RWPE2 (cell line): ENCODE results near the gene SLC41A1.
A peak's percentile ranks its signal among the peaks of the same experiment; 100 is the strongest.

Source experiments
- ATAC-seq: fragments of 200-7000 bp; cut with Tn5 transposase; 3 replicates; pipeline ENCODE4 v1.9.1; 2021; ENCODE audit warnings: low read depth
- DNase-seq: peaks from one replicate; pipeline ENCODE4 v3.0.0-alpha.2; 2020; ENCODE audit warnings: low spot score
- H3K27ac ChIP-seq: fragments of 450-650 bp; 2 replicates; pipeline ENCODE4 v1.5.1; 2017; ENCODE audit warnings: mild to moderate bottlenecking; ENCODE audit not compliant: poor library complexity, severe bottlenecking
- H3K27me3 ChIP-seq: fragments of 250-450 bp; sonication (Bioruptor Pico); 2 replicates; pipeline ENCODE4 v1.5.1; 2021; ENCODE audit warnings: mild to moderate bottlenecking, moderate library complexity; ENCODE audit not compliant: insufficient read depth, poor library complexity, severe bottlenecking
- H3K36me3 ChIP-seq: fragments of 250-450 bp; sonication (Bioruptor Pico); 2 replicates; pipeline ENCODE4 v1.5.1; 2020; ENCODE audit warnings: low read depth, mild to moderate bottlenecking, moderate library complexity
- H3K4me1 ChIP-seq: fragments of 250-450 bp; sonication (Bioruptor Pico); 2 replicates; pipeline ENCODE4 v1.5.1; 2021; ENCODE audit warnings: mild to moderate bottlenecking, moderate library complexity; ENCODE audit not compliant: insufficient read depth, poor library complexity, severe bottlenecking
- H3K4me3 ChIP-seq: fragments of 250-450 bp; sonication (Bioruptor Pico); 2 replicates; pipeline ENCODE4 v1.5.1; 2021; ENCODE audit warnings: mild to moderate bottlenecking, moderate library complexity; ENCODE audit not compliant: severe bottlenecking
- H3K9me3 ChIP-seq: fragments of 250-450 bp; sonication (Bioruptor Pico); 2 replicates; pipeline ENCODE4 v1.5.1; 2021; ENCODE audit warnings: mild to moderate bottlenecking, moderate library complexity; ENCODE audit not compliant: severe bottlenecking
- TF ChIP-seq, protein P1 (sequence below): fragments of 450-650 bp; IDR thresholded peaks from one replicate; pipeline ENCODE4 v1.5.1; 2017; ENCODE audit warnings: mild to moderate bottlenecking, moderate library complexity; ENCODE audit not compliant: poor library complexity, severe bottlenecking

Gene SLC41A1

DNA sequence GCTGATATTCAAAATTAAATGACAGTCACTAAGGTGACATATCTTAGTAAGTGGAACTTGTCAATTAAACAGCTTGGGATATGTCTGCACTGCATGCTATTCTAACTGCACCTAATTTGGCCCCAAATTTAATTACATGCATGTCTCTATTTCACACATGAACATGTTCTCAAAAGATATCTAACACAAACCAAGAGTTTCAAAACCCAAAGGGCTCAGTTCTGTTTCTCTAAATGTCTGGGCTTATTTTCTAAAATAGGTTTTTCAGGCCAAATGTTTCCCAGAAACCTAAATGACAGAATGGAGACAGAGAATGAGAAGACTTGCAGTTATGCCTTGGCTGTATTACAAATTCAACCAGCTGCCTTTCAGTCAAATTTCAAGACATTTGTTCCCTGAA is 49.0 kb downstream of the SLC41A1 start:
- TF ChIP-seq, protein P1, sequence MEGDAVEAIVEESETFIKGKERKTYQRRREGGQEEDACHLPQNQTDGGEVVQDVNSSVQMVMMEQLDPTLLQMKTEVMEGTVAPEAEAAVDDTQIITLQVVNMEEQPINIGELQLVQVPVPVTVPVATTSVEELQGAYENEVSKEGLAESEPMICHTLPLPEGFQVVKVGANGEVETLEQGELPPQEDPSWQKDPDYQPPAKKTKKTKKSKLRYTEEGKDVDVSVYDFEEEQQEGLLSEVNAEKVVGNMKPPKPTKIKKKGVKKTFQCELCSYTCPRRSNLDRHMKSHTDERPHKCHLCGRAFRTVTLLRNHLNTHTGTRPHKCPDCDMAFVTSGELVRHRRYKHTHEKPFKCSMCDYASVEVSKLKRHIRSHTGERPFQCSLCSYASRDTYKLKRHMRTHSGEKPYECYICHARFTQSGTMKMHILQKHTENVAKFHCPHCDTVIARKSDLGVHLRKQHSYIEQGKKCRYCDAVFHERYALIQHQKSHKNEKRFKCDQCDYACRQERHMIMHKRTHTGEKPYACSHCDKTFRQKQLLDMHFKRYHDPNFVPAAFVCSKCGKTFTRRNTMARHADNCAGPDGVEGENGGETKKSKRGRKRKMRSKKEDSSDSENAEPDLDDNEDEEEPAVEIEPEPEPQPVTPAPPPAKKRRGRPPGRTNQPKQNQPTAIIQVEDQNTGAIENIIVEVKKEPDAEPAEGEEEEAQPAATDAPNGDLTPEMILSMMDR = no peak
- Histone ChIP-seq H3K27me3 (no peaks in the 10 kb centered on the region), H3K27ac (no peak overlapping the region), H3K4me1 (peaks cover 8% of the 10 kb centered on the region), H3K36me3 (no peaks in the 10 kb centered on the region), H3K9me3 (no peaks in the 10 kb centered on the region), H3K4me3 (no peak overlapping the region)
- ATAC-seq (no peak), DNase-seq (no peak)

DNA sequence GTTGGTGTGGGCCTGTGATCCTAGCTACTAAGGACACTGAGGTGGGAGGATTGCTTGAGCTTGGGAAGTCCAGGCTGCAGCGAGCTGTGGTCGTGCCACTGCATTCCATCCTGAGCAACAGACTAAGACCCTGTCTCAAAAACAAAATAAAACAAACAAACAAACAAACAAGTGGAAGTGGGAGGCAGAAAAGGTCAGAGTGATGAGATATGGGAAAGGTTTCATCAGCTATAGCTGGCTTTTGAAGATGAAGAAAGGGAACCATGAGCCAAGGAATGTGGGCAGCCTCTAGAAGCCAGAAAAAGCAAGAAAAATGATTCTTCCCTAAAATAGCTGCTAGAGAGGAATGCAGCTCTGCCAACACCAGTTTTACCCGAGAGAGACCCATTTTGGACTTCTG is 52.4 kb downstream of the SLC41A1 start:
- no peaks in the 10 kb centered on the region for H3K4me1 ChIP-seq
- DNase-seq = no peak
- no peak overlapping the region for H3K4me3 ChIP-seq
- H3K36me3 ChIP-seq = no peaks in the 10 kb centered on the region
- TF ChIP-seq, protein P1 = no peak
- H3K9me3 ChIP-seq = no peaks in the 10 kb centered on the region
- H3K27me3 ChIP-seq = no peaks in the 10 kb centered on the region
- H3K27ac ChIP-seq = no peak overlapping the region
- no peak for ATAC-seq

DNA sequence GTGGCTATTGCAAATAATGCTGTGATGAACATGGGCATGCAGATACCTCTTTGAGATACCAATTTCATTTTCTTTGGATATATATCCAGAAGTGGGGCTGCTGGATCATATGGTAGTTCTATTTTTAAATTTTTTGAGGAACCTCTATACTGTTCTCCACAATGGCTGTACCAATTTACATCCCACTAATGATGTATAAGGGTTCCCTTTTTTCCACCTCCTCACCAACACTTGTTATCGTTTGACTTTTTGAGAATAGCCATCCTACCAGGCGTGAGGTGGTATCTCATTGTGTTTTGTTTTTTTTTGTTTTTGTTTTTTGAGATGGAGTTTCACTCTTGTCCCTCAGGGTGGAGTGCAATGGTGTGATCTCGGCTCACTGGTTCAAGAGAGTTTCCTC is 56.4 kb downstream of the SLC41A1 start:
- ATAC-seq = no peak

DNA sequence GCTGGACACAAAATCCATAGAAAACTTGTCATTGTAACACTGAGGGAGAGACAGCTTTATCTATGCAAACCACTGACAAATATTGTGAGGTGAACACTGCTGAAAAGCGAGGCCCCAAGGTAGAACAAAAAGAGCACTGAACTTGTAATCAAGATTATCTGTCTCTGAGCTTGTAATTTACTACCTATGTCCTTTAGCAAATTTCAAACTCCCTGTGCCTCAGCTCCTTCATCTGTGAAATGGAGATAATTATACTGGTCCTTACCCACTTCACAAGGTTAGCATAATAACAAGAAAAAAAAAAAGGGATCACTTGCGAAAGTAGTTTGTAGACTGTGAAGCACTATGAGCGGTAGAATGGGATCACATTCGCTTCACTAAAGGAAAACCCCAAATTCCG is 58.1 kb downstream of the SLC41A1 start:
- DNase-seq (no peak), ATAC-seq (no peak)
- H3K9me3 ChIP-seq = no peaks in the 10 kb centered on the region
- TF ChIP-seq, protein P1 = no peak
- H3K36me3 ChIP-seq = no peaks in the 10 kb centered on the region
- no peaks in the 10 kb centered on the region for H3K27me3 ChIP-seq
- no peak overlapping the region for H3K4me3 ChIP-seq
- H3K4me1 ChIP-seq = no peaks in the 10 kb centered on the region
- H3K27ac ChIP-seq = no peak overlapping the region

More for the DNA sequence above, 56.4 kb downstream of the SLC41A1 start:
- H3K27me3 ChIP-seq = no peaks in the 10 kb centered on the region
- no peak for DNase-seq
- H3K4me3 ChIP-seq = no peak overlapping the region
- H3K4me1 ChIP-seq = no peaks in the 10 kb centered on the region
- H3K9me3 ChIP-seq = no peaks in the 10 kb centered on the region
- TF ChIP-seq, protein P1 = no peak
- H3K27ac ChIP-seq = no peak overlapping the region
- no peaks in the 10 kb centered on the region for H3K36me3 ChIP-seq

DNA sequence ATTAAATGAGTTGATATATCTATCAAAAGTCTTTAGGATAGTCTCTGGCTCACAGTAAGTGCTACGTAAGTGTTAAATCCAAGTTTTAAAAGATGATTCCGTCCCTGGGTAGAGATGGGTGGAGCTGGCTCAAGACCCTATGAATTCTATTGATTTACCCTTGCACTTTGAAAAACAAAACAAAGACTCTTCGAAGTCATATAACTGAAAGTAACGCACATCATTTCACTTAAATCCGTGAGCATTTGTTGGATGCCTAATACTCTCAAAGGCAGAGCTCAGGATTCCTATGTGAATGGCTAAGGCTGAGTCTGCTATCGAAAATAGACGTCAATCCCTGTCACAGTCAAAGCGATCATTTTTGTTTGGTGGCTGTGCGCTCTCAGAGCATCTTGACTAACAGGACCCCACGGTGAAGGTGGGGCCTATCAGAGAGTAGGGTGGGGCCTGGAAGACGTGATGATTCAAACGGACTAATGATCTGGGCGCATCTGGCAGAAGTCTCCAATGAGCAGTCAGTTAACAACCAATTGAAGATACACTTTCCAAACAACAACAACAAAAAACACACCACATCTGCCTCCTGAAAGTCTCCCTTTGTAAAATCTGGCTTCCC is 61.9 kb downstream of the SLC41A1 start:
- Histone ChIP-seq H3K36me3 (peaks cover 28% of the 10 kb centered on the region), H3K27me3 (no peaks in the 10 kb centered on the region), H3K4me1 (peaks cover 19% of the 10 kb centered on the region), H3K4me3 (no peak overlapping the region), H3K27ac (peak overlapping the region; percentile 92), H3K9me3 (no peaks in the 10 kb centered on the region)
- TF ChIP-seq, protein P1 = no peak
- DNase-seq (no peak), ATAC-seq (no peak)
